ENCODE measurements around the gene JAKMIP1.
"Not testable (repeated sequence)": the region's sequence is repeated elsewhere in the genome, so short reads cannot be mapped to it uniquely, and the experiment has no call there.

JAKMIP1 gene

DNA sequence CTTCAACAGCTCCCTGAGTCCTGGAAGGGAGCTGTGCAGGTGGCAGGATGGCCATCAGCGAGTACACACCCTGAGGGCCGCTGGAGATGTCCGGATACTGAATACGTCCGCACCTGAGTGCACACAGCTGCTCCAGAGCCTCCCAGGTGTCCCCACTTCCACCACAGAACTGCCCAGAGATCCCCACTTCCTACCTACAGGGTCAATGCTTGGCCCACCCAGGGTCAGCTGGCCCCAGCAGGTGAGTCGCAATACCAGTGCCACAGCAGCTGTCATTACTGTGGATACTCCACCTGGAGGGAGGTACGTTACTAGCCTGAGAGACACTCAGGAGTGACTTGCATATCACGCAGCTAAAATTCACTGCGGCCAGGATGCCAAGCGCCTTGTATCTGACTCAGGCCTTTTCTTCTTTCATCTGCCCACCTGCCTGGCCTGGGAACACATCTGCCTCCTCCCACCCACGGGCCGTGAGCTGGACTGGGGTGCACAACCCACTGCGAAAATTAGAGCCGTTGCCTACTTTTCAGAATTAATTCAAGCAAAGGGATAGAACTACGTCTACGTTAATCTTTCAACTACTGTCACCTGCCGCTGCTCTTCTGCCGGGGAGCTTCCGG is 191.5 kb downstream of the JAKMIP1 start:
- H3K4me3 ChIP-seq (ENCODE audit: insufficient read length, low read depth), result no peak overlapping the region
- no peak for DNase-seq (ENCODE audit: low read depth, low spot score)
- TF ChIP-seq YY1 (IDR thresholded peaks at IDR 0.05; ENCODE audit: insufficient read depth, insufficient read length) (no peak), ZNF274 (IDR thresholded peaks at IDR 0.05; ENCODE audit: low read depth, low read length) (no peak), SUZ12 (IDR thresholded peaks at IDR 0.05; ENCODE audit: extremely low read depth, insufficient read depth, insufficient read length) (no peak)
- H3K4me1 ChIP-seq (ENCODE audit: insufficient read depth, insufficient read length), result peaks cover 7% of the 10 kb centered on the region
- H3K9me3 ChIP-seq (ENCODE audit: insufficient read depth, low read length), result no peaks in the 10 kb centered on the region
- H3K36me3 ChIP-seq (ENCODE audit: insufficient read depth, insufficient read length, low read length), result no peaks in the 10 kb centered on the region
- peaks cover 15% of the 10 kb centered on the region for H3K27me3 ChIP-seq (ENCODE audit: insufficient read depth, insufficient read length)
- H3K9ac ChIP-seq (ENCODE audit: insufficient read length, low read depth), result no peak overlapping the region

GRCh38 chr4:6008092-6008551 is 192.2 kb downstream of the JAKMIP1 start:
- no peak overlapping the region for H3K9ac ChIP-seq (ENCODE audit: insufficient read length, low read depth)
- peaks cover 7% of the 10 kb centered on the region for H3K4me1 ChIP-seq (ENCODE audit: insufficient read depth, insufficient read length)
- no peak overlapping the region for H3K4me3 ChIP-seq (ENCODE audit: insufficient read length, low read depth)
- H3K36me3 ChIP-seq (ENCODE audit: insufficient read depth, insufficient read length, low read length), result no peaks in the 10 kb centered on the region
- no peak for TF ChIP-seq YY1 (IDR thresholded peaks at IDR 0.05; ENCODE audit: insufficient read depth, insufficient read length)
- no peak for TF ChIP-seq SUZ12 (IDR thresholded peaks at IDR 0.05; ENCODE audit: extremely low read depth, insufficient read depth, insufficient read length)
- TF ChIP-seq ZNF274 (IDR thresholded peaks at IDR 0.05; ENCODE audit: low read depth, low read length), result no peak
- DNase-seq (ENCODE audit: low read depth, low spot score), result no peak
- peaks cover 15% of the 10 kb centered on the region for H3K27me3 ChIP-seq (ENCODE audit: insufficient read depth, insufficient read length)
- no peaks in the 10 kb centered on the region for H3K9me3 ChIP-seq (ENCODE audit: insufficient read depth, low read length)

DNA sequence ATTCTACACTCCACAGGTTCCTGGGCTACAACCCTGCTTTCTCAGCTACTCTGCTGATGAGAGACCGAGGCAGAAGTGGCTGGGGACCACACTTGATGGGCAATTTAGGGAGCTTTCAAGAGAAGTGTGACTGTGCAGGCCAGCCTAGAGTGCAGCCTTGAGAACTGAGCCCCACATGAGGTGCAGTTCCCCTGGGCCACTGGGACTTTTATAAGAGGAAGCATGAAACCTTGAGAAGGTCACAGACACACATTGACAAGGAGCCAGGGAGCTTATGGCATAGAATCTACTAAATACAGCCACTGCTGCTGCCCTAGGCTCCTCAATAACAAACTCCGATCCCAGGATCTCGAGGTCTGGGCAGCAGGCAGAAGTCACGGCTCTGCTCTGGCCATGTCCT is 195.2 kb downstream of the JAKMIP1 start:
- Histone ChIP-seq H3K36me3 (ENCODE audit: insufficient read depth, insufficient read length, low read length) (no peaks in the 10 kb centered on the region), H3K27me3 (ENCODE audit: insufficient read depth, insufficient read length) (peaks cover 15% of the 10 kb centered on the region), H3K4me3 (ENCODE audit: insufficient read length, low read depth) (no peak overlapping the region), H3K4me1 (ENCODE audit: insufficient read depth, insufficient read length) (peaks cover 4% of the 10 kb centered on the region), H3K9ac (ENCODE audit: insufficient read length, low read depth) (no peak overlapping the region), H3K9me3 (ENCODE audit: insufficient read depth, low read length) (no peaks in the 10 kb centered on the region)
- DNase-seq (ENCODE audit: low read depth, low spot score), result no peak
- TF ChIP-seq ZNF274 (IDR thresholded peaks at IDR 0.05; ENCODE audit: low read depth, low read length) (no peak), SUZ12 (IDR thresholded peaks at IDR 0.05; ENCODE audit: extremely low read depth, insufficient read depth, insufficient read length) (no peak), YY1 (IDR thresholded peaks at IDR 0.05; ENCODE audit: insufficient read depth, insufficient read length) (no peak)

- DNase-seq (ENCODE audit: low read depth, low spot score); H3K9ac ChIP-seq (ENCODE audit: insufficient read length, low read depth); H3K36me3 ChIP-seq (ENCODE audit: insufficient read depth, insufficient read length, low read length); H3K4me1 ChIP-seq (ENCODE audit: insufficient read depth, insufficient read length); H3K4me3 ChIP-seq (ENCODE audit: insufficient read length, low read depth); H3K9me3 ChIP-seq (ENCODE audit: insufficient read depth, low read length): not testable (repeated sequence)
- H3K27me3 ChIP-seq (ENCODE audit: insufficient read depth, insufficient read length), result peaks cover 16% of the 10 kb centered on the region
Measured at GRCh38 chr4:6003485-6003884, 196.9 kb downstream of the JAKMIP1 start.

- Histone ChIP-seq H3K27me3 (ENCODE audit: insufficient read depth, insufficient read length) (peaks cover 12% of the 10 kb centered on the region), H3K36me3 (ENCODE audit: insufficient read depth, insufficient read length, low read length) (no peaks in the 10 kb centered on the region), H3K4me3 (ENCODE audit: insufficient read length, low read depth) (no peak overlapping the region), H3K9ac (ENCODE audit: insufficient read length, low read depth) (no peak overlapping the region), H3K4me1 (ENCODE audit: insufficient read depth, insufficient read length) (no peaks in the 10 kb centered on the region), H3K9me3 (ENCODE audit: insufficient read depth, low read length) (no peaks in the 10 kb centered on the region)
- DNase-seq (ENCODE audit: low read depth, low spot score), result no peak
- TF ChIP-seq ZNF274 (IDR thresholded peaks at IDR 0.05; ENCODE audit: low read depth, low read length) (no peak), YY1 (IDR thresholded peaks at IDR 0.05; ENCODE audit: insufficient read depth, insufficient read length) (no peak)
Measured at GRCh38 chr4:6002926-6003325, 197.4 kb downstream of the JAKMIP1 start.

DNA sequence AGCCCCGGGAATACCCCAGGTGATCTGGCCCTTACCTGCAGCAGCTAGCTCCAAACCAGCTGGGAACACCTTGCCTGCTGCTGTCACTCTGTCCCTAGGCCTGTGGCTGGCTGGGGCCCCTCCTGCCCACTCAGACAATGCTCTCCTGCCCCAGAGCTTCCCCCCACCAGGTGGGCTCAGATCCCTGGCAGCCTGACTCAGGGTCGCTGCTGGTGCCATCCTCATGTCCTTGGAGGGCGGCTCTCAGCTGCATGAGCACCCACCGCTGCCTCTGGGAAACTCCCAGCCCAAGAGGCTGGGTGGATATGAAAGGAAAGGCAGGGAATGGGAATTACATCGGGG is 197.9 kb downstream of the JAKMIP1 start:
- Histone ChIP-seq H3K4me1 (ENCODE audit: insufficient read depth, insufficient read length) (no peaks in the 10 kb centered on the region), H3K27me3 (ENCODE audit: insufficient read depth, insufficient read length) (peaks cover 11% of the 10 kb centered on the region), H3K4me3 (ENCODE audit: insufficient read length, low read depth) (no peak overlapping the region), H3K9me3 (ENCODE audit: insufficient read depth, low read length) (no peaks in the 10 kb centered on the region), H3K36me3 (ENCODE audit: insufficient read depth, insufficient read length, low read length) (no peaks in the 10 kb centered on the region), H3K9ac (ENCODE audit: insufficient read length, low read depth) (no peak overlapping the region)
- TF ChIP-seq ZNF274 (IDR thresholded peaks at IDR 0.05; ENCODE audit: low read depth, low read length) (no peak), YY1 (IDR thresholded peaks at IDR 0.05; ENCODE audit: insufficient read depth, insufficient read length) (no peak), SUZ12 (IDR thresholded peaks at IDR 0.05; ENCODE audit: extremely low read depth, insufficient read depth, insufficient read length) (no peak)
- no peak for DNase-seq (ENCODE audit: low read depth, low spot score)

GRCh38 chr4:6001680-6002491 is 198.5 kb downstream of the JAKMIP1 start:
- Histone ChIP-seq H3K9me3 (ENCODE audit: insufficient read depth, low read length) (no peaks in the 10 kb centered on the region), H3K4me3 (ENCODE audit: insufficient read length, low read depth) (no peak overlapping the region), H3K4me1 (ENCODE audit: insufficient read depth, insufficient read length) (no peaks in the 10 kb centered on the region), H3K27me3 (ENCODE audit: insufficient read depth, insufficient read length) (peaks cover 6% of the 10 kb centered on the region), H3K9ac (ENCODE audit: insufficient read length, low read depth) (no peak overlapping the region), H3K36me3 (ENCODE audit: insufficient read depth, insufficient read length, low read length) (no peaks in the 10 kb centered on the region)
- TF ChIP-seq SUZ12 (IDR thresholded peaks at IDR 0.05; ENCODE audit: extremely low read depth, insufficient read depth, insufficient read length), result no peak
- no peak for DNase-seq (ENCODE audit: low read depth, low spot score)

Data from NT2/D1 (cell line).